Natural killer cell (primary cell): Measurements from ENCODE around the gene AQP6. TPM values are rescaled to one million over a fixed set of nuclear protein-coding genes. Genes with fewer than 3 reads are reported as not detected.

Source experiments
- ATAC-seq, 3 donors: fragments of 150-1000 bp in 2 of 3; fragments of 200-7000 bp in 1 of 3; cut with Tn5 transposase; 1 replicate in 1 of 3; 2 replicates in 2 of 3; pipeline ENCODE4 v1.10.0; 2021; ENCODE audit warnings: mild to moderate bottlenecking in 2 of 3, moderate library complexity in 2 of 3
- DNase-seq, 2 donors: peaks; one replicate each; pipeline versions ENCODE4 v3.0.0 to v3.0.0-alpha.2; 2013 to 2021; ENCODE audit warnings: mixed read lengths in 1 of 2
- H3K27ac ChIP-seq: one replicate; pipeline ENCODE4 v1.5.1; 2013; ENCODE audit warnings: mild to moderate bottlenecking, low read length
- H3K27me3 ChIP-seq: one replicate; pipeline ENCODE4 v1.6.1; 2013; ENCODE audit warnings: low read length; ENCODE audit not compliant: control insufficient read depth, insufficient read depth
- H3K36me3 ChIP-seq: one replicate; pipeline ENCODE4 v1.6.1; 2013; ENCODE audit warnings: low read length; ENCODE audit not compliant: control insufficient read depth, insufficient read depth
- H3K4me1 ChIP-seq: one replicate; pipeline ENCODE4 v1.6.1; 2013; ENCODE audit warnings: low read length; ENCODE audit not compliant: control insufficient read depth, insufficient read depth
- H3K4me3 ChIP-seq: one replicate; pipeline ENCODE4 v1.5.1; 2013; ENCODE audit warnings: low read length
- H3K9me3 ChIP-seq: one replicate; pipeline ENCODE4 v1.6.1; 2013; ENCODE audit warnings: low read length; ENCODE audit not compliant: control insufficient read depth, insufficient read depth
- H3K27ac Mint-ChIP-seq, 2 donors: one replicate each; pipeline ENCODE4 v1.8.0; 2022; ENCODE audit warnings: mild to moderate bottlenecking in 2 of 2, mixed read lengths in 2 of 2, moderate library complexity in 1 of 2
- H3K27me3 Mint-ChIP-seq, 2 donors: one replicate each; pipeline ENCODE4 v1.8.0; 2022; ENCODE audit warnings: low read depth in 2 of 2, mixed read lengths in 2 of 2
- H3K36me3 Mint-ChIP-seq: one replicate; pipeline ENCODE4 v1.8.0; 2022; ENCODE audit warnings: mixed read lengths
- H3K4me1 Mint-ChIP-seq, 2 donors: one replicate each; pipeline ENCODE4 v1.8.0; 2022; ENCODE audit warnings: mixed read lengths in 2 of 2
- H3K4me3 Mint-ChIP-seq: one replicate; pipeline ENCODE4 v1.8.0; 2022; ENCODE audit warnings: mild to moderate bottlenecking, moderate library complexity, mixed read lengths
- H3K9me3 Mint-ChIP-seq, 2 donors: one replicate each; pipeline ENCODE4 v1.8.0; 2022; ENCODE audit warnings: mixed read lengths in 2 of 2
- WGBS: methylation state at CpG from one replicate; pipeline ENCODE4 v1.1.7; 2013; ENCODE audit warnings: missing lambda C conversion rate; ENCODE audit not compliant: insufficient coverage; 5-methylcytosine and 5-hydroxymethylcytosine counted together
- intact Hi-C: fragments of 100-400 bp; cut with micrococcal nuclease; formaldehyde crosslinking; loops from one replicate; pipeline ENCODE4 v1.14.2; 2022
- total RNA-seq, 4 donors: library from RNA; stranded (reverse); fragments of 120-200 nt in 1 of 4; gene quantifications; one replicate each; pipeline versions ENCODE4 v1.2.3 to v1.2.4, GENCODE V29; 2013 to 2022
- TF ChIP-seq, protein P1 (sequence below): fragments of 200-600 bp; IDR thresholded peaks from one replicate; pipeline ENCODE4 v1.8.0; 2022; ENCODE audit warnings: antibody characterized with exemption

Gene AQP6
- total RNA-seq, 3 donors from 2014 or later (not counting 1 experiment from before 2014, with no cell fraction given) = not detected

- 66% methylated on average over 5 of the region's 6 CpGs for WGBS
- no peaks in the 10 kb centered on the region for H3K36me3 Mint-ChIP-seq
- Histone ChIP-seq H3K4me1 (peaks cover 4% of the 10 kb centered on the region), H3K27me3 (peaks cover 30% of the 10 kb centered on the region), H3K4me3 (no peak overlapping the region), H3K36me3 (no peaks in the 10 kb centered on the region), H3K27ac (no peak overlapping the region), H3K9me3 (no peaks in the 10 kb centered on the region)
- peaks cover 56 to 68% of the 10 kb centered on the region in 2 donors for H3K27me3 Mint-ChIP-seq
- TF ChIP-seq, protein P1, sequence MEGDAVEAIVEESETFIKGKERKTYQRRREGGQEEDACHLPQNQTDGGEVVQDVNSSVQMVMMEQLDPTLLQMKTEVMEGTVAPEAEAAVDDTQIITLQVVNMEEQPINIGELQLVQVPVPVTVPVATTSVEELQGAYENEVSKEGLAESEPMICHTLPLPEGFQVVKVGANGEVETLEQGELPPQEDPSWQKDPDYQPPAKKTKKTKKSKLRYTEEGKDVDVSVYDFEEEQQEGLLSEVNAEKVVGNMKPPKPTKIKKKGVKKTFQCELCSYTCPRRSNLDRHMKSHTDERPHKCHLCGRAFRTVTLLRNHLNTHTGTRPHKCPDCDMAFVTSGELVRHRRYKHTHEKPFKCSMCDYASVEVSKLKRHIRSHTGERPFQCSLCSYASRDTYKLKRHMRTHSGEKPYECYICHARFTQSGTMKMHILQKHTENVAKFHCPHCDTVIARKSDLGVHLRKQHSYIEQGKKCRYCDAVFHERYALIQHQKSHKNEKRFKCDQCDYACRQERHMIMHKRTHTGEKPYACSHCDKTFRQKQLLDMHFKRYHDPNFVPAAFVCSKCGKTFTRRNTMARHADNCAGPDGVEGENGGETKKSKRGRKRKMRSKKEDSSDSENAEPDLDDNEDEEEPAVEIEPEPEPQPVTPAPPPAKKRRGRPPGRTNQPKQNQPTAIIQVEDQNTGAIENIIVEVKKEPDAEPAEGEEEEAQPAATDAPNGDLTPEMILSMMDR = no peak
- H3K27ac Mint-ChIP-seq = no peak overlapping the region
- ATAC-seq (no peak), DNase-seq (no peak)
- H3K4me1 Mint-ChIP-seq = peaks cover 0 to 6% of the 10 kb centered on the region in 2 donors
- H3K9me3 Mint-ChIP-seq = no peaks in the 10 kb centered on the region
- H3K4me3 Mint-ChIP-seq = no peak overlapping the region
- intact Hi-C loops = no loop called here
Measured at GRCh38 chr12:49956663-49957569, 15.8 kb upstream of the AQP6 start.

GRCh38 chr12:49957570-49957967 is 15.2 kb upstream of the AQP6 start:
- ATAC-seq = no peak
- H3K4me3 Mint-ChIP-seq = no peak overlapping the region
- no peak overlapping the region for H3K27ac Mint-ChIP-seq
- Histone ChIP-seq H3K9me3 (no peaks in the 10 kb centered on the region), H3K27ac (no peak overlapping the region), H3K4me1 (peaks cover 4% of the 10 kb centered on the region), H3K4me3 (no peak overlapping the region), H3K27me3 (peaks cover 30% of the 10 kb centered on the region), H3K36me3 (no peaks in the 10 kb centered on the region)
- TF ChIP-seq, protein P1 = no peak
- intact Hi-C loops = no loop called here
- H3K4me1 Mint-ChIP-seq = peaks cover 0 to 6% of the 10 kb centered on the region in 2 donors
- peaks cover 62 to 73% of the 10 kb centered on the region in 2 donors for H3K27me3 Mint-ChIP-seq
- H3K9me3 Mint-ChIP-seq = no peaks in the 10 kb centered on the region
- DNase-seq = no peak
- no peaks in the 10 kb centered on the region for H3K36me3 Mint-ChIP-seq

- Mint-ChIP-seq H3K9me3 (no peaks in the 10 kb centered on the region), H3K36me3 (no peaks in the 10 kb centered on the region), H3K27ac (no peak overlapping the region), H3K4me3 (no peak overlapping the region), H3K27me3 (peaks cover 64 to 66% of the 10 kb centered on the region in 2 donors), H3K4me1 (peaks cover 0 to 6% of the 10 kb centered on the region in 2 donors)
- TF ChIP-seq, protein P1 = no peak
- H3K36me3 ChIP-seq = no peaks in the 10 kb centered on the region
- no peak overlapping the region for H3K27ac ChIP-seq
- ATAC-seq = no peak
- WGBS = 20% methylated on average over 10 of the region's 11 CpGs
- peaks cover 4% of the 10 kb centered on the region for H3K4me1 ChIP-seq
- no peak overlapping the region for H3K4me3 ChIP-seq
- H3K9me3 ChIP-seq = no peaks in the 10 kb centered on the region
- no peak for DNase-seq
- H3K27me3 ChIP-seq = peaks cover 31% of the 10 kb centered on the region
- intact Hi-C loops = no loop called here
Measured at GRCh38 chr12:49959685-49960473, 12.9 kb upstream of the AQP6 start.
